ENCODE results near the gene DNAJC1. TPM values are rescaled to one million over a fixed set of nuclear protein-coding genes. Genes with fewer than 3 reads are reported as not detected.

Gene DNAJC1
- total RNA-seq, 1 experiment from 2014 or later, result 19.1 TPM

GRCh38 chr10:21978191-21978862 is 25.2 kb downstream of the DNAJC1 start:
- Histone ChIP-seq H4K20me1 (ENCODE audit: insufficient read depth) (no peaks in the 10 kb centered on the region), H3K27ac (no peak overlapping the region), H3K9me3 (ENCODE audit: insufficient read depth, low read depth) (no peaks in the 10 kb centered on the region), H3K27me3 (ENCODE audit: insufficient read depth, low read depth) (no peaks in the 10 kb centered on the region), H3K4me2 (no peak overlapping the region), H3K4me3 (no peak overlapping the region), H2AFZ (no peak overlapping the region), H3K9me2 (ENCODE audit: insufficient read depth) (no peaks in the 10 kb centered on the region), H3F3A (ENCODE audit: insufficient read depth, low read depth) (no peaks in the 10 kb centered on the region), H3K4me1 (replicated peaks; ENCODE audit: insufficient read depth) (0 out of 2 replicates have a peak, but pooled peaks cover 4% of the 10 kb centered on the region), H3K79me2 (ENCODE audit: low read depth) (no peaks in the 10 kb centered on the region), H3K36me3 (ENCODE audit: low read depth) (no peaks in the 10 kb centered on the region)
- no peak for DNase-seq
- intact Hi-C loops (cut with micrococcal nuclease; ENCODE audit: unreplicated experiment), result no loop called here
- no TSS peak for BruUV-seq (replicated peaks)
- POLR2A ChIA-PET (ENCODE audit: unreplicated experiment), result no interaction called here
- TF ChIP-seq EZH2 (IDR thresholded peaks at IDR 0.05; ENCODE audit: low read depth) (no peak), CTCF (conservative IDR thresholded peaks at IDR 0.05) (no peak)
- CTCF ChIA-PET, result no interaction called here

GRCh38 chr10:21976739-21977138 is 26.8 kb downstream of the DNAJC1 start:
- no peaks in the 10 kb centered on the region for H3F3A ChIP-seq (ENCODE audit: insufficient read depth, low read depth)
- no peak overlapping the region for H3K4me2 ChIP-seq
- no peaks in the 10 kb centered on the region for H4K20me1 ChIP-seq (ENCODE audit: insufficient read depth)
- no peaks in the 10 kb centered on the region for H3K9me2 ChIP-seq (ENCODE audit: insufficient read depth)
- H3K79me2 ChIP-seq (ENCODE audit: low read depth), result no peaks in the 10 kb centered on the region
- BruUV-seq (replicated peaks), result no TSS peak
- POLR2A ChIA-PET (ENCODE audit: unreplicated experiment), result no interaction called here
- no peak for TF ChIP-seq CTCF (conservative IDR thresholded peaks at IDR 0.05)
- TF ChIP-seq EZH2 (IDR thresholded peaks at IDR 0.05; ENCODE audit: low read depth), result no peak
- no peak overlapping the region for H2AFZ ChIP-seq
- H3K4me3 ChIP-seq, result no peak overlapping the region
- no peak overlapping the region for H3K27ac ChIP-seq
- no peaks in the 10 kb centered on the region for H3K27me3 ChIP-seq (ENCODE audit: insufficient read depth, low read depth)
- intact Hi-C loops (cut with micrococcal nuclease; ENCODE audit: unreplicated experiment), result no loop called here
- no peaks in the 10 kb centered on the region for H3K36me3 ChIP-seq (ENCODE audit: low read depth)
- 0 out of 2 replicates have a peak, but pooled peaks cover 4% of the 10 kb centered on the region for H3K4me1 ChIP-seq (replicated peaks; ENCODE audit: insufficient read depth)
- CTCF ChIA-PET, result no interaction called here
- no peak for DNase-seq
- H3K9me3 ChIP-seq (ENCODE audit: insufficient read depth, low read depth), result no peaks in the 10 kb centered on the region

- Histone ChIP-seq H3K9me3 (ENCODE audit: insufficient read depth, low read depth) (no peaks in the 10 kb centered on the region), H3K27me3 (ENCODE audit: insufficient read depth, low read depth) (no peaks in the 10 kb centered on the region), H2AFZ (no peak overlapping the region), H3K9me2 (ENCODE audit: insufficient read depth) (no peaks in the 10 kb centered on the region), H3K36me3 (ENCODE audit: low read depth) (no peaks in the 10 kb centered on the region), H3K4me1 (replicated peaks; ENCODE audit: insufficient read depth) (0 out of 2 replicates have a peak, but pooled peaks cover 4% of the 10 kb centered on the region), H3K27ac (no peak overlapping the region), H4K20me1 (ENCODE audit: insufficient read depth) (no peaks in the 10 kb centered on the region), H3F3A (ENCODE audit: insufficient read depth, low read depth) (no peaks in the 10 kb centered on the region), H3K4me3 (no peak overlapping the region), H3K79me2 (ENCODE audit: low read depth) (no peaks in the 10 kb centered on the region), H3K4me2 (no peak overlapping the region)
- intact Hi-C loops (cut with micrococcal nuclease; ENCODE audit: unreplicated experiment), result no loop called here
- no peak for TF ChIP-seq EZH2 (IDR thresholded peaks at IDR 0.05; ENCODE audit: low read depth)
- TF ChIP-seq CTCF (conservative IDR thresholded peaks at IDR 0.05), result no peak
- no TSS peak for BruUV-seq (replicated peaks)
- ChIA-PET POLR2A (ENCODE audit: unreplicated experiment) (no interaction called here), CTCF (no interaction called here)
- no peak for DNase-seq
Measured at GRCh38 chr10:21976280-21976679, 27.2 kb downstream of the DNAJC1 start.
